ENCODE results near the gene CLEC7A.

CLEC7A gene

GRCh38 chr12:10088955-10089900 lies 40.8 kb downstream of the CLEC7A start:
- no peak for DNase-seq

- no peak for DNase-seq
Measured at GRCh38 chr12:10088031-10088430, 42.0 kb downstream of the CLEC7A start.

- DNase-seq: no peak
Measured at GRCh38 chr12:10086387-10086786, 43.6 kb downstream of the CLEC7A start.

- no peak for DNase-seq
Measured at GRCh38 chr12:10084733-10085132, 45.3 kb downstream of the CLEC7A start.

- no peak for DNase-seq
Measured at GRCh38 chr12:10082117-10082874, 47.7 kb downstream of the CLEC7A start.

GRCh38 chr12:10075451-10075850 lies 54.5 kb downstream of the CLEC7A start:
- no peak for DNase-seq

- DNase-seq: no peak
Measured at GRCh38 chr12:10073261-10073660, 56.7 kb downstream of the CLEC7A start.

- DNase-seq: no peak
Measured at GRCh38 chr12:10072131-10072530, 57.9 kb downstream of the CLEC7A start.

GRCh38 chr12:10070380-10070779 lies 59.6 kb downstream of the CLEC7A start:
- no peak for DNase-seq

- DNase-seq: no peak
Measured at GRCh38 chr12:10069976-10070375, 60.0 kb downstream of the CLEC7A start.

GRCh38 chr12:10069099-10069498 lies 60.9 kb downstream of the CLEC7A start:
- no peak for DNase-seq

GRCh38 chr12:10068644-10069043 lies 61.4 kb downstream of the CLEC7A start:
- no peak for DNase-seq

- DNase-seq: no peak
Measured at GRCh38 chr12:10067942-10068341, 62.1 kb downstream of the CLEC7A start.

GRCh38 chr12:10067264-10067663 lies 62.7 kb downstream of the CLEC7A start:
- no peak for DNase-seq
